Skeletal muscle satellite cell (primary cell): ENCODE results near the gene CABYR. TPM values are rescaled to one million over a fixed set of nuclear protein-coding genes. Genes with fewer than 3 reads are reported as not detected.

Experiments used
- H3K27me3 ChIP-seq: 2 replicates; pipeline ENCODE4 v1.7.0; 2013; ENCODE audit warnings: low read length; ENCODE audit not compliant: control insufficient read depth, insufficient read depth
- H3K36me3 ChIP-seq: 2 replicates; pipeline ENCODE4 v1.7.0; 2013; ENCODE audit warnings: mild to moderate bottlenecking, control low read depth, low read length; ENCODE audit not compliant: insufficient read depth
- H3K4me1 ChIP-seq: 2 replicates; pipeline ENCODE4 v1.7.0; 2013; ENCODE audit warnings: low read length; ENCODE audit not compliant: control insufficient read depth, insufficient read depth
- H3K4me2 ChIP-seq: 2 replicates; pipeline ENCODE4 v1.7.0; 2013; ENCODE audit warnings: mild to moderate bottlenecking, low read length
- H3K4me3 ChIP-seq: 2 replicates; pipeline ENCODE4 v1.7.0; 2013; ENCODE audit warnings: low read length
- H3K9ac ChIP-seq: 2 replicates; pipeline ENCODE4 v1.7.0; 2013; ENCODE audit warnings: mild to moderate bottlenecking, low read depth, low read length, moderate library complexity
- H3K9me3 ChIP-seq: replicated peaks from 2 replicates; pipeline ENCODE4 v1.7.0; 2013; ENCODE audit warnings: mild to moderate bottlenecking, control low read depth, low read length
- total RNA-seq: library from RNA; depleted of rRNA; stranded (reverse); fragments of >200 nt; gene quantifications from 2 replicates; pipeline ENCODE4 v1.2.3, GENCODE V29; 2012; rRNA removed

The CABYR gene, protein sequence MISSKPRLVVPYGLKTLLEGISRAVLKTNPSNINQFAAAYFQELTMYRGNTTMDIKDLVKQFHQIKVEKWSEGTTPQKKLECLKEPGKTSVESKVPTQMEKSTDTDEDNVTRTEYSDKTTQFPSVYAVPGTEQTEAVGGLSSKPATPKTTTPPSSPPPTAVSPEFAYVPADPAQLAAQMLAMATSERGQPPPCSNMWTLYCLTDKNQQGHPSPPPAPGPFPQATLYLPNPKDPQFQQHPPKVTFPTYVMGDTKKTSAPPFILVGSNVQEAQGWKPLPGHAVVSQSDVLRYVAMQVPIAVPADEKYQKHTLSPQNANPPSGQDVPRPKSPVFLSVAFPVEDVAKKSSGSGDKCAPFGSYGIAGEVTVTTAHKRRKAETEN
- total RNA-seq: 0.87 and 2.8 TPM in 2 replicates

DNA sequence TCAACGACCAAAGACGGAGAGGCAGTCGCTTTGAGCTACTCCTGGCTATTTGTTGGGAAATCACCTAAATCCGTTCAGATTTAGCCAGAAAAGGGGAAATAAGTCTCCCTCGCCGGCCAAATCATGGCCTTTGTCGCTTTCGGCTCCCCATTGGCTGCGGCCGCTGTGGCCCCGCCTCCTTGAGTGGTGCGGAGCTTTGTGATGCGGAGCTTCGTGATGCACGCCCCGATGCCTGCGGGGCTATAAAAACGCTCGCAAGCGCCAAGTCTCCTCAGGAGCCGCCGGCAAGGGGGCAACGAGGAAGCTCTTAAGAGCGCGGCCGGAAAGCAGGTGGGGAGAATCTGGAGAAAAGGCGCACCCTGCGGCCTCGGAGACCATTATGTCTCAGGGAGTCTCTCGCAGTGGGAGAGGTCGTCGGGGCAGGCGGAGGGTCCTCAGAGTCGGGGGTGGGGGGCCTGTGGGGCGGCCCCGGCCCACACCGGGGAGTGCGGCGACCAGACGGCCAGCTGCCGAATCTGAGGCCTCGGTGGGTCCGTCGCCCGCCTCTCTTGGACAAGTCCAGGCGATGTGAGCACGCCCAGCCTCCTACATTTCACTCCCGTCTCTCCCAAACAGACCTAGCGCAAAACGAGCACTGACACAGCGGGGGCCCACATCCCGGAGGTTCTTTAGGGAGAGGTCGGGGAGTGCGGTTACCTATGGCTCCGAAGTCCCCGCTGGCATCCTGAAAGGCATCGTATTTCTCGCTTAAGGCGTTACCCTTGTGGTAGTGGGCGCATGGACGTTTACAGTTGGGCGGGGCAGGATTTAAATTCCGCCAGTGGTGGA, at the start of gene CABYR:
CABYR (plus strand) TSS at position 274 of the 828 bp plus-strand sequence. CDS start 4,053 bp downstream, outside the sequence.
- Histone ChIP-seq H3K4me3 (peak within 1 kb of the TSS; percentile 86), H3K4me1 (peaks cover 13% of the 10 kb centered on the region), H3K36me3 (peaks cover 3% of the 10 kb centered on the region), H3K9me3 (no peaks in the 10 kb centered on the region), H3K9ac (peak within 1 kb of the TSS; percentile 78), H3K27me3 (no peaks in the 10 kb centered on the region), H3K4me2 (peak within 1 kb of the TSS; percentile 99)

DNA sequence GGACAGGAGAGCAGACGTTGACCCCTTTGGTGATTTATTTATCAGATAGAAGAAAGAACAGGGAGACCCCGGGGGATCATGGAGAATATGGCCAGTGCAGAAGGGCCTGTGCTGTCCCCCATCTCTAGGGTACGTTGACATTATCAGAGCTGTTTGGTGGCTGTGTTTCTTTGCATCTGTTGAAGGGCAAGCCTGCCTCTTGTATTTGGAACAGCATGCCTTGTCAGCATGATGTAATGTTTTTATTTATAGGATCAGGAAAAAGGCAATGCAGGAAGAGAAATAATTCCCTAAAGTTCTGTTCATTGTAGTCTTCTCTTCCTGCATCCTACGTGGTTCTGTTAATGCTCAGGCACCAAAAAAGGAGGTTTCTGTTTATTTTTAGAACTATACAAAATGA, 49.8 kb upstream of the CABYR start:
- no peaks in the 10 kb centered on the region for H3K27me3 ChIP-seq
- H3K4me2 ChIP-seq: no peak overlapping the region
- H3K36me3 ChIP-seq: no peaks in the 10 kb centered on the region
- no peak overlapping the region for H3K4me3 ChIP-seq
- H3K4me1 ChIP-seq: peaks cover 14% of the 10 kb centered on the region
- H3K9ac ChIP-seq: no peak overlapping the region
- no peaks in the 10 kb centered on the region for H3K9me3 ChIP-seq

DNA sequence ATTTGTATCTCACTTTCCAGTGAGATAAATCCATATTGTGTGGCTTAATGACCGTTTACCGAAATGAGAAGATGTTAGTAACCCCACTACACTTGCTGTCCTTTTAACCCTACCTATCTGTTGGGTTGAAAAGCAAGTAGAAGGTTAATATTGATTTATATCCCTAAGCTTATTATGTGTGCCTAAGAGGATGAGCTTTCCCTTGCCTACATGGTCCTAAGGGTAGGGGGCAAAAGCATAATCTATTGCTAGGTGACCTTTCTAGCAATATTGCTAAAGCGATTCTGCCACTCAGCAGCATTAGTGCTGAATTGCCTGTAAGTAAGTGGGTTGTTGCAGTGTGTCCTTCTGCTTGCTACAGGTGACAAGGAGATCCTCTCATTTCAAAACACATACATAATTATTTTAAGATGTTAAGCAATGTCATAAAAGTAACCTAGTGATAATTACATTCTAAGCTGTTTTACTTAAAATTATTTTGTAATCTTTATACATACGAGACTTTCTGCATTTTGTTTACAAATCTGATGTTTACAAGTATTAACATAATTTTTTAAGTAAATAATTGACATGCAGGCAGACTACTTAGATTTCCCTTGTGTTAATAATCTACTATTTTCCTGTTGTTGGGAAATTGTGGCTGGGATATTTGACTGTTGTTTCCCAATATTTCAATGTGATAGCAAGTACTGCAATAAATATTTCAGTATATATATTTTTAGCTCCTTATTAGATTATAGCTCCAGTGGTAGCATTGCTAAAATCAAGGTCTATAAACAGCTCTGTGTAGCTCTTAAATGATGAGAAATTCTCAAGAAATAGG, 49.1 kb upstream of the CABYR start:
- no peak overlapping the region for H3K9ac ChIP-seq
- no peaks in the 10 kb centered on the region for H3K9me3 ChIP-seq
- H3K4me3 ChIP-seq: no peak overlapping the region
- peaks cover 14% of the 10 kb centered on the region for H3K4me1 ChIP-seq
- no peaks in the 10 kb centered on the region for H3K27me3 ChIP-seq
- no peak overlapping the region for H3K4me2 ChIP-seq
- no peaks in the 10 kb centered on the region for H3K36me3 ChIP-seq

DNA sequence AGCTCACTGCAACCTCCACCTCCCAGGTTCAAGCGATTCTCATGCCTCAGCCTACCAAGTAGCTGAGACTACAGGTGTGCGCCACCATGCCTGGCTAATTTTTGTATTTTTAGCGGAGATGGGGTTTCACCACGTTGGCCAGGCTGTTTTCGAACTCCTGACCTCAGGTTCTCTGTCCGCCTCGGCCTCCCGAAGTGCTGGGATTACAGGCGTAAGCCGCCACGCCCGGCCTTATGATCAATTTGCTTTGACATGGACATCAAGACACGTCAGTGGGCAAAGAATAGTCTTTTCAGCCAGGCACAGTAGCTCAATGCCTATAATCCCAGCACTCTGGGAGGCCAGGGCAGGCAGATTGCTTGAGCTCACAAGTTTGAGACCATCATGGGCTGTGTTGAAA, 48.0 kb upstream of the CABYR start:
- H3K9ac ChIP-seq: no peak overlapping the region
- H3K36me3 ChIP-seq: no peaks in the 10 kb centered on the region
- no peak overlapping the region for H3K4me2 ChIP-seq
- H3K4me1 ChIP-seq: peaks cover 10% of the 10 kb centered on the region
- H3K27me3 ChIP-seq: no peaks in the 10 kb centered on the region
- H3K4me3 ChIP-seq: no peak overlapping the region
- H3K9me3 ChIP-seq: no peaks in the 10 kb centered on the region

DNA sequence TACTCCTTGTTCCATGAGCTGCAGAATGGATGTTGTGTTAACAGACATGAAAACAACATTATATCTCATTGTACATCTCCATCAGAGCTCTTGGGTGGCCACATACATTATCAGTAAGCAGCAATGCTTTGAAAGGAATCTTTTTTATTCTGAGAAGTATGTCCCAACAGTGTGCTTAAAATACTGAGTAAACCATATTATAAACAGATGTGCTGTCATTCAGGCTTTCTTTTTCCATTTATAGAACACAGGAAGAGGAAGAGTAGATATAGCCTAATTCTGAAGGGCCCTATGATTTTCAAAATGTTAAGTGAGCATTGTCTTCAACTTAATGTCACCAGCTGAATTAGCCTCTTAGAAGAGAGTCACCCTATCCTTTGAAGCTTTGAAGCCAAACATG, 44.3 kb upstream of the CABYR start:
- Histone ChIP-seq H3K4me1 (no peaks in the 10 kb centered on the region), H3K27me3 (no peaks in the 10 kb centered on the region), H3K9me3 (peaks cover 3% of the 10 kb centered on the region), H3K9ac (no peak overlapping the region), H3K36me3 (peaks cover 6% of the 10 kb centered on the region), H3K4me2 (no peak overlapping the region), H3K4me3 (no peak overlapping the region)

DNA sequence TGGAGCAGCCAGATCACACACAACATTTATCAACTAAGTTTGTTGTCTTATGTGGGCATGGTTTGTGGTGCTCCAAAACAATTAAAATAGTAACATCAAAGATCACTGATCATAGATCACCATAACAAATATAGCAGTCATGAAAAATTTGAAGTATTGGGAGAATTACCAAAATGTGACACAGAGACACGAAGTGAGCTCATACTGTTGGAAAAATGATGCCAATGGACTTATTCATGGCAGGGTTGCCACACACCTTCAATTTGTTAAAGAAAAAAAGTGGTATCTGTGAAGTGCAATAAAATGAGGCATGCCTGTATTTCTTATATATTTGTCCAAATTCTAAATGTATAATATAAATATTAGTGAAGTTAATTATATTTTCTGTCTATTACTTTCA, 42.9 kb upstream of the CABYR start:
- Histone ChIP-seq H3K4me3 (no peak overlapping the region), H3K4me1 (no peaks in the 10 kb centered on the region), H3K4me2 (no peak overlapping the region), H3K9me3 (peaks cover 3% of the 10 kb centered on the region), H3K9ac (no peak overlapping the region), H3K27me3 (no peaks in the 10 kb centered on the region), H3K36me3 (peaks cover 6% of the 10 kb centered on the region)

DNA sequence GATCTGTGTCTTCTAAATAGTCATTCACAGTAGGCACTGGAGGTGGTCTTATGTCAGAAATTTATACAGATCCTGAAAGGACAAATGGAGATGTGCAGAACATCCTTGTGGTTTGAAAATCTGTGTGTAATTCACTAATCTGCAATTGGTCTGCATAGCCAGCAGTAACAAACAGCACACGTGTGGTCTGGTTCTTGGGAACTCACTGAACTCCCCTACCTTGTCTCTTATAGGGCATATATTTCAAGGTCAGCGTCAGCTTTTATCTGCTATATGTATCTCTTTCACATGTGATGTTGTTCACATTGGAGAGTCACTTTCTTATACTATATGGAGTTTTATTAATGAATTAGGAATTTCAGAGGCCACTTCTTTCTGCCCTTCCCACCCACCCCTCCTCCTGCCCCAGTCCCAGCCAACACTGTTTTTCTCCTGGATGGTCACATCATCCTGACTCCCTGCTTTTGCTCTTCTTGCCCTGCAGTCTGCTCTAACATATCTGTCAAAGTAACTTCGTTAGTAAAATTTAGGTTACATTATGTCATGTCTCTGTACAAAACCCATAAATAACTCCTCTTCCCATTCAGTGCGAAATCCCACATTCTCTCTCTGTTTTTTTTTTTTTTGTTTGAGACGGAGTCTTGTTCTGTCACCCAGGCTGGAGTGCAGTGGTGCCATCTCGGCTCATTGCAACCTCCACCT, 35.4 kb upstream of the CABYR start:
- H3K4me3 ChIP-seq: no peak overlapping the region
- no peak overlapping the region for H3K4me2 ChIP-seq
- H3K4me1 ChIP-seq: no peaks in the 10 kb centered on the region
- H3K27me3 ChIP-seq: no peaks in the 10 kb centered on the region
- no peaks in the 10 kb centered on the region for H3K9me3 ChIP-seq
- H3K36me3 ChIP-seq: no peaks in the 10 kb centered on the region
- no peak overlapping the region for H3K9ac ChIP-seq

DNA sequence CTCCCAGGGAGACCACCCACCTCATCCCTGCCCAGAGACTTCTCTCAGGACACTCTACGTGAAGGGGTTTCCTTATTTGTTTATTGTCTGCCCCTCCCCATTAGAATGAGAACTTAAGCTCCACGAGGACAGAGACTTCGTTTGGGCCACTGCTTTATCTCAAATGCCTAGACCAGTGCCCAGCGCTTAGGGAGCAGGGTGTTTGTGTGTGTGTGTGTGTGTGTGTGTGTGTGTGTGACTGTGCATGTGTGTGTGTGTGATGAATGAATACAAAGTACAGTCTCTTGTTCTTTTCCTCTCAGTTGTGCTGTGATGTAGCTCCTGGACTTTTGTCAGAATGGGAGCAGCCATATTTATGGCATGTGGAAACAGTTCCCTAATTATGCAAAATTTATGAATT, 34.4 kb upstream of the CABYR start:
- Histone ChIP-seq H3K9me3 (no peaks in the 10 kb centered on the region), H3K4me3 (no peak overlapping the region), H3K4me2 (no peak overlapping the region), H3K4me1 (no peaks in the 10 kb centered on the region), H3K9ac (no peak overlapping the region), H3K36me3 (no peaks in the 10 kb centered on the region), H3K27me3 (no peaks in the 10 kb centered on the region)

DNA sequence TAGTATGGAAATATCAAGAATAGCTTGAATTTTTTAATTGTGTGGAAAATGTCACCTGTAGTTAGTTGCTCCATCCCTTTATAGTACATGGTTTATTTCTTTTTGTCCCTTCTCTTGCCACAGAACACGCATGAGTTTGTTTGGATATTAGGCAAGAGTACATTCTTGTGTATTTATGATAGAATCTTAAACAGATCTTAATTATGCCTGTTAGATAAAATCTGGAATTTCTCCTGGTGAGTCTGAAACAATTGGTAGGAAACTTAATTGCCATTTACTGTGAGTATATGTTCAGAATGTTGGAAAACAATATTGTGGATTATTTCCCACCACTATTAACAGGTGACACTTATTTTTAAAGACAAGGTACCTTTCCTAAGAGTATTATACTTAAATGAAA, 30.2 kb upstream of the CABYR start:
- Histone ChIP-seq H3K4me2 (no peak overlapping the region), H3K36me3 (no peaks in the 10 kb centered on the region), H3K9ac (no peak overlapping the region), H3K4me1 (peaks cover 10% of the 10 kb centered on the region), H3K4me3 (no peak overlapping the region), H3K9me3 (no peaks in the 10 kb centered on the region), H3K27me3 (no peaks in the 10 kb centered on the region)

DNA sequence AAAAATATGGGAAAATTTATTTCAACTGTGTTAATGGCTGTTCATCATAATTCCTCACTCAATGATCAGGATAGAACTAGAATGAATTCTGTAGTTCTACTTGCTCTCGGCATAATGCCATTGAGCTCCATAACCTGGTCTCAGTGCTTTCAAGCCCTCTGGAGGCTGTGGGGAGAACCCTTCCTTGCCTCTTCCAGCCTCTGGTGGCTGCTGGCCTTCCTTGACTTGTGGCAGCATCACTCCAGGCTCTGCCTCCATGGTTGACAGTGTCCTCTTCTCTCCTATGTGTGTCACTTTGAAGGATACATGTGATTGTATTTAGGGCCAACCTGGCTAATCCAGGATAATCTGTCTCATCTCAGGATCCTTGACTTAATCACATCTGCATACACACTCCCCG, 26.9 kb upstream of the CABYR start:
- Histone ChIP-seq H3K9me3 (no peaks in the 10 kb centered on the region), H3K27me3 (no peaks in the 10 kb centered on the region), H3K4me2 (no peak overlapping the region), H3K4me1 (peaks cover 10% of the 10 kb centered on the region), H3K9ac (no peak overlapping the region), H3K4me3 (no peak overlapping the region), H3K36me3 (no peaks in the 10 kb centered on the region)

DNA sequence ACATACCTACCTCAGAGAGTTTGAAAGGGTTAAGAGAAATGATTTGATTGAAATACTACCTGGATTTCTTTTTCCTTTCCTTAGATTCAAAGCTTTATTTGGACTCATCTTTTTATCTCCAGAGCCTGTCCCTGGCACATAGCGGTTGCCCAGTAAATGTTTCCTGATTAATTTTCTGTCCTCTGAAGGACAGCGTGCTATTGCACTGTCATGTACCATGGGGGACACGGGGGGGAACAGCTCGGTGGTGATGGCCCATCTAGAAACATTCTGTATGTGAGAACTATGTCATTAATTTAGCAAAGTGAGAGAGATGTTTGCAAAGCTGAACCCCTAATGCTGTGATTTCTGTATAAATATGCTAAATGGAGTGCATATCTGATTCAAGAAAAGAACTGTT, 26.4 kb upstream of the CABYR start:
- H3K4me2 ChIP-seq: no peak overlapping the region
- H3K9me3 ChIP-seq: no peaks in the 10 kb centered on the region
- H3K9ac ChIP-seq: no peak overlapping the region
- H3K4me1 ChIP-seq: peaks cover 10% of the 10 kb centered on the region
- no peaks in the 10 kb centered on the region for H3K36me3 ChIP-seq
- H3K27me3 ChIP-seq: no peaks in the 10 kb centered on the region
- no peak overlapping the region for H3K4me3 ChIP-seq
